ENCODE results near the gene TMEM156. TPM values are rescaled to one million over a fixed set of nuclear protein-coding genes. Genes with fewer than 3 reads are reported as not detected.

TMEM156 gene
- total and polyA plus RNA-seq, 7 donors: 0.08 to 0.15 (median 0.10) TPM; not detected in 4

DNA sequence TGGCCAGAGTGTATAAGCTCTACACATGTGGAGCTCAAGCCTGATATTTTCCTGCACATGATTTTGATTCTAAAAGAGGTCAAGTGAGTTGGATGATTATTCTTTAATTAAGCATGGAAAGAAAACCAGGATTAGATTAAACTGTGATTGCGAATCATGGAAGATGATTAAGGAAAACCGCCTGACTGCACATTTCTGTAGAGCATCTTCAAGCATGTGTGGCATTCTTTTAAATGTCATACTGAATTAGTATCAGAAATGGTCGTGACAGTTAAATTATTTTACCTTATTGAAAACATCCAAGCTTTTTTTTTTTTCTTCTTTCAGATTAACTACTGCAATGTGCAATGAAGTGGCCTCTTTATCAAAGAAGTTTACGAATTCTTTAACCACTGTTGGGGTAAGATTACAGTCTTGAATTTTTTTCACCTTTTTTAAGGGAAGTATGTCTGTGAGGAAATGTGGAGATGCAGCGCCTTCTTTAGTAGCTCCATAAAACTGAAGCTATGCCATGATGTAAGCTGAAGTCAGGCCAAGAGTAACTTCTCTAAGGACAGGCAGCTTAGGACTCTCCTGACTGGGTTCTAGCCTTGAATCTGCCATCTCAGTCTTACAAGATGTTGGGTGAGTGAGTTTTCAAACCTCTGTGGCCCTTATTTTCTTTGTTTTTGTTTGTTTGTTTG is 96.7 kb downstream of the TMEM156 start:
- DNase-seq: no peak
- peaks cover 5 to 92% of the 10 kb centered on the region in 2 donors for H3K36me3 ChIP-seq (ENCODE audit: insufficient read depth in 1 of 2, low read depth in 1 of 2)
- H3K9me3 ChIP-seq: no peaks in the 10 kb centered on the region
- H3K4me1 ChIP-seq: no peaks in the 10 kb centered on the region
- H3K27ac ChIP-seq: no peak overlapping the region
- no peaks in the 10 kb centered on the region for H3K27me3 ChIP-seq (ENCODE audit: insufficient read depth in 3 of 3, low read length in 2 of 3)
- no peak for ATAC-seq
- TF ChIP-seq, protein P1, sequence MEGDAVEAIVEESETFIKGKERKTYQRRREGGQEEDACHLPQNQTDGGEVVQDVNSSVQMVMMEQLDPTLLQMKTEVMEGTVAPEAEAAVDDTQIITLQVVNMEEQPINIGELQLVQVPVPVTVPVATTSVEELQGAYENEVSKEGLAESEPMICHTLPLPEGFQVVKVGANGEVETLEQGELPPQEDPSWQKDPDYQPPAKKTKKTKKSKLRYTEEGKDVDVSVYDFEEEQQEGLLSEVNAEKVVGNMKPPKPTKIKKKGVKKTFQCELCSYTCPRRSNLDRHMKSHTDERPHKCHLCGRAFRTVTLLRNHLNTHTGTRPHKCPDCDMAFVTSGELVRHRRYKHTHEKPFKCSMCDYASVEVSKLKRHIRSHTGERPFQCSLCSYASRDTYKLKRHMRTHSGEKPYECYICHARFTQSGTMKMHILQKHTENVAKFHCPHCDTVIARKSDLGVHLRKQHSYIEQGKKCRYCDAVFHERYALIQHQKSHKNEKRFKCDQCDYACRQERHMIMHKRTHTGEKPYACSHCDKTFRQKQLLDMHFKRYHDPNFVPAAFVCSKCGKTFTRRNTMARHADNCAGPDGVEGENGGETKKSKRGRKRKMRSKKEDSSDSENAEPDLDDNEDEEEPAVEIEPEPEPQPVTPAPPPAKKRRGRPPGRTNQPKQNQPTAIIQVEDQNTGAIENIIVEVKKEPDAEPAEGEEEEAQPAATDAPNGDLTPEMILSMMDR (IDR thresholded peaks at IDR 0.05): no peak
- WGBS, 3 donors: 65 to 86% (median 76%) methylated on average over 5 of the region's 5 CpGs
- H3K4me3 ChIP-seq: no peak overlapping the region
- intact Hi-C loops (cut with DNase I): no loop called here

DNA sequence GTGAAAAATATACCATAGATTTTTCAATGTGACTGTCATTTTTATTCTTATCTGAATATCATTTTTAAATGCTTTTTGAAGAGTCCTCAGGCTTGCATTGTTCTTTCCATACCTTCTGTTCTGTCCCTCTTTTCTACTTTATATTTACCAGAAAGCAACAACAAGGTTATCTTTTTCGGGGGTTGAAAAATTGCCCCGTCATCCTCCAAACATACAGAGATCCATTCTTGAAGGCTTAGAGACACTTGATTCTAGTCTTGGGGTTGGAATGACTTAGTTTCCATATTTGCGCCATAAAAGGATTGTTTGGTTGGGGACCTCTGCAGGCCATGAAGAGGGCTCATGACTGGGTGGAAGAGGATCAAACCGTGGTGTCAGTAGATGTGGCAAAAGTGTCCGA is 101.1 kb downstream of the TMEM156 start:
- H3K36me3 ChIP-seq (ENCODE audit: insufficient read depth in 1 of 2, low read depth in 1 of 2): peaks cover 2 to 93% of the 10 kb centered on the region in 2 donors
- TF ChIP-seq, protein P1 (IDR thresholded peaks at IDR 0.05): no peak

DNA sequence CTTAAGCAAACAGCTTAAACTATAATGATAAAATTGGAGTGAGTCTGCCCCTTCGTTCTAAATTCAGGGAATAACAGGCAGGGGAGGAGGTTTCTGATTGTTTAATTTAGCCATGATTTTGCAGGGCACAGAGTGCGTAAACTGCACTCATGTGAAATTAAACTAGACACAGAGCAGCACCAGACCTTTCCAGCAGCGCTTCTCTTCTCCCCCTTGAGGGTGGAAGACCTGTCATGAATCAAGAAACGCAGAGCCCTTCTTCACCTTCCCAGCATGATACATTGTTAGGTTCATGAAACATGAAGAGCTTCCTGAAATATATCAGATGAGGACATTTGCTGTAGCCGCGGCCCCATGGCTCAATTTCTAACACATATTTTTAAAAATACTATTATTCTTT is 101.5 kb downstream of the TMEM156 start:
- Histone ChIP-seq H3K4me3 (no peak overlapping the region), H3K4me1 (no peaks in the 10 kb centered on the region), H3K27ac (no peak overlapping the region), H3K27me3 (ENCODE audit: insufficient read depth in 3 of 3, low read length in 2 of 3) (no peaks in the 10 kb centered on the region), H3K9me3 (no peaks in the 10 kb centered on the region), H3K36me3 (ENCODE audit: insufficient read depth in 1 of 2, low read depth in 1 of 2) (peaks cover 0 to 94% of the 10 kb centered on the region in 2 donors)
- ATAC-seq (no peak), DNase-seq (no peak)
- 85 to 86% (median 86%) methylated on average over 6 of the region's 6 CpGs for WGBS, 3 donors
- TF ChIP-seq, protein P1 (IDR thresholded peaks at IDR 0.05): no peak
- intact Hi-C loops (cut with DNase I): no loop called here

More for the DNA sequence above, 101.1 kb downstream of the TMEM156 start:
- H3K27ac ChIP-seq: no peak overlapping the region
- 77 to 90% (median 87%) methylated on average over 5 of the region's 5 CpGs for WGBS, 3 donors
- ATAC-seq: no peak
- no peak for DNase-seq
- no peak overlapping the region for H3K4me3 ChIP-seq
- H3K4me1 ChIP-seq: no peaks in the 10 kb centered on the region
- H3K27me3 ChIP-seq (ENCODE audit: insufficient read depth in 3 of 3, low read length in 2 of 3): no peaks in the 10 kb centered on the region
- intact Hi-C loops (cut with DNase I): no loop called here
- H3K9me3 ChIP-seq: no peaks in the 10 kb centered on the region

DNA sequence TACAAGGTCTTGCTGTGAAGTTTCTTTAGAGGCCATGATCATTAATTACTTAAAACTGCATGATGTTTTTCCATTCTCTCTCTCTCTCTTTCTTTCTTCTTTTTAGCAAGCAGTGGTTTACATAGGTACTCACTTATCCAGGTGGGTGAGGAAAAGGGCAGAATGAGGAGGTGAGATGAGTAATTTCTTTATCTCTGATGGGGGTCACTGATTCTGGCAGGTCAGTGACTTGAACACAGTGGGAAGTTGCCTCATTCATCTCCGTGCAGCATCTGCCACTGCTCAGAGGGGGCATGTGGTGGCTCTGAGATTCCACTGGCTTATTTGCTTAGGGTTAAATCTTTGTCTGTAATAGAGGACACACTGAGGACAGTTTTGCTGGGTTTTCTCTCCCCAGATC is 102.0 kb downstream of the TMEM156 start:
- peaks cover 0 to 94% of the 10 kb centered on the region in 2 donors for H3K36me3 ChIP-seq (ENCODE audit: insufficient read depth in 1 of 2, low read depth in 1 of 2)
- no peak overlapping the region for H3K4me3 ChIP-seq
- DNase-seq (no peak), ATAC-seq (no peak)
- WGBS, 3 donors: 56 to 74% (median 67%) methylated on average over 1 of the region's 1 CpG
- no peaks in the 10 kb centered on the region for H3K9me3 ChIP-seq
- H3K27ac ChIP-seq: no peak overlapping the region
- no peaks in the 10 kb centered on the region for H3K27me3 ChIP-seq (ENCODE audit: insufficient read depth in 3 of 3, low read length in 2 of 3)
- intact Hi-C loops (cut with DNase I): no loop called here
- no peaks in the 10 kb centered on the region for H3K4me1 ChIP-seq
- TF ChIP-seq, protein P1 (IDR thresholded peaks at IDR 0.05): no peak

DNA sequence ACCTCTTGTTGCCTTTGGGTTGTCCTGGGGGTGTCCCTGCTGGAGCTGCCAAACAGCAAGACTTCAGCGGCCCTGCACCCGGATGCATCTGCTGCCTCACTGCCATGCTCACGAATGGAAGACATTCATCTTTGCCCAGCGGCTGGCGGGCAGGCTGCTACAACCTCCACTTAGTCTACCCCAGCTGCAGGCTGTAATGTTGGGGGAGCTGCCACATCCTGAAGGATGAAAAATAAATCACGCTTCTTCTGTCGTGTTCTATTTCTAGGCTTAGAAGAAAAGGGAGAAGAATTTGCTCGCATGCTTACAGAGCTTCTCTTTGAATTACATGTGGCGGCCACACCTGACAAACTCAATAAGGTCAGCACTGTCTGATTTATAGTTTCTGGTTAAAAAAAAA is 103.2 kb downstream of the TMEM156 start:
- no peaks in the 10 kb centered on the region for H3K4me1 ChIP-seq
- 83 to 88% (median 85%) methylated on average over 9 of the region's 9 CpGs for WGBS, 3 donors
- peaks cover 0 to 81% of the 10 kb centered on the region in 2 donors for H3K36me3 ChIP-seq (ENCODE audit: insufficient read depth in 1 of 2, low read depth in 1 of 2)
- H3K4me3 ChIP-seq: no peak overlapping the region
- ATAC-seq (no peak), DNase-seq (no peak)
- H3K9me3 ChIP-seq: no peaks in the 10 kb centered on the region
- H3K27me3 ChIP-seq (ENCODE audit: insufficient read depth in 3 of 3, low read length in 2 of 3): no peaks in the 10 kb centered on the region
- intact Hi-C loops (cut with DNase I): no loop called here
- H3K27ac ChIP-seq: no peak overlapping the region
- TF ChIP-seq, protein P1 (IDR thresholded peaks at IDR 0.05): no peak
